HG02623 (cell line): Measurements from ENCODE around the gene HECW1.

Experiments used
- ATAC-seq: cut with Tn5 transposase; IDR thresholded peaks from one replicate; pipeline ENCODE4 v1.9.1; 2021; ENCODE audit warnings: moderate library complexity; ENCODE audit not compliant: unreplicated experiment

The HECW1 gene

GRCh38 chr7:43528576-43529354, 416.3 kb downstream of the HECW1 start:
- no peak for ATAC-seq

GRCh38 chr7:43530553-43531410, 418.3 kb downstream of the HECW1 start:
- no peak for ATAC-seq

GRCh38 chr7:43531700-43532099, 419.3 kb downstream of the HECW1 start:
- no peak for ATAC-seq

- ATAC-seq: no peak
Measured at GRCh38 chr7:43533801-43534479, 421.5 kb downstream of the HECW1 start.

- no peak for ATAC-seq
Measured at GRCh38 chr7:43535031-43535451, 422.6 kb downstream of the HECW1 start.

- ATAC-seq: no peak
Measured at GRCh38 chr7:43535810-43536585, 423.6 kb downstream of the HECW1 start.

GRCh38 chr7:43536773-43537172, 424.3 kb downstream of the HECW1 start:
- no peak for ATAC-seq

- no peak for ATAC-seq
Measured at GRCh38 chr7:43537765-43538403, 425.4 kb downstream of the HECW1 start.

GRCh38 chr7:43538404-43538771, 425.9 kb downstream of the HECW1 start:
- no peak for ATAC-seq

- ATAC-seq: no peak
Measured at GRCh38 chr7:43540471-43540870, 428.0 kb downstream of the HECW1 start.

GRCh38 chr7:43542716-43543115, 430.3 kb downstream of the HECW1 start:
- ATAC-seq: no peak

- ATAC-seq: no peak
Measured at GRCh38 chr7:43546231-43546630, 433.8 kb downstream of the HECW1 start.

GRCh38 chr7:43550427-43550826, 438.0 kb downstream of the HECW1 start:
- ATAC-seq: no peak

- ATAC-seq: no peak
Measured at GRCh38 chr7:43552122-43552521, 439.7 kb downstream of the HECW1 start.

- no peak for ATAC-seq
Measured at GRCh38 chr7:43553999-43554398, 441.6 kb downstream of the HECW1 start.

- ATAC-seq: no peak
Measured at GRCh38 chr7:43554423-43554822, 442.0 kb downstream of the HECW1 start.

- no peak for ATAC-seq
Measured at GRCh38 chr7:43557831-43558495, 445.5 kb downstream of the HECW1 start.

GRCh38 chr7:43559171-43559945, 446.9 kb downstream of the HECW1 start:
- no peak for ATAC-seq

- no peak for ATAC-seq
Measured at GRCh38 chr7:43559946-43560335, 447.5 kb downstream of the HECW1 start.
